ENCODE results near the gene CRYBG1.
"Not testable (repeated sequence)": the region's sequence is repeated elsewhere in the genome, so short reads cannot be mapped to it uniquely, and the experiment has no call there.

The CRYBG1 gene

GRCh38 chr6:106373502-106374239 is 13.2 kb downstream of the CRYBG1 start:
- H3K27ac ChIP-seq = peak overlapping the region; percentile 97

GRCh38 chr6:106377061-106377540 is 16.6 kb downstream of the CRYBG1 start:
- DNase-seq (ENCODE audit: low read depth, low spot score) = no peak
- peak overlapping the region; percentile 99 for H3K27ac ChIP-seq

More at GRCh38 chr6:106373502-106374239, 13.2 kb downstream of the CRYBG1 start:
- DNase-seq (ENCODE audit: low read depth, low spot score) = no peak

- no peak for DNase-seq (ENCODE audit: low read depth, low spot score)
- peak overlapping the region; percentile 99 for H3K27ac ChIP-seq
Measured at GRCh38 chr6:106379951-106380350, 19.4 kb downstream of the CRYBG1 start.

GRCh38 chr6:106380407-106380806 is 19.9 kb downstream of the CRYBG1 start:
- peak overlapping the region; percentile 99 for H3K27ac ChIP-seq
- no peak for DNase-seq (ENCODE audit: low read depth, low spot score)

- DNase-seq (ENCODE audit: low read depth, low spot score) = no peak
- peak overlapping the region; percentile 99 for H3K27ac ChIP-seq
Measured at GRCh38 chr6:106381223-106381622, 20.7 kb downstream of the CRYBG1 start.

GRCh38 chr6:106381881-106382280 is 21.4 kb downstream of the CRYBG1 start:
- peak; percentile 65 for DNase-seq (ENCODE audit: low read depth, low spot score)
- peak overlapping the region; percentile 99 for H3K27ac ChIP-seq

- peak overlapping the region; percentile 99 for H3K27ac ChIP-seq
- DNase-seq (ENCODE audit: low read depth, low spot score) = no peak
Measured at GRCh38 chr6:106383573-106383972, 23.1 kb downstream of the CRYBG1 start.

- H3K27ac ChIP-seq = peak overlapping the region; percentile 99
- no peak for DNase-seq (ENCODE audit: low read depth, low spot score)
Measured at GRCh38 chr6:106385530-106385929, 25.0 kb downstream of the CRYBG1 start.

- no peak for DNase-seq (ENCODE audit: low read depth, low spot score)
- H3K27ac ChIP-seq = no peak overlapping the region
Measured at GRCh38 chr6:106387875-106388274, 27.4 kb downstream of the CRYBG1 start.

- DNase-seq (ENCODE audit: low read depth, low spot score) = no peak
- H3K27ac ChIP-seq = peak overlapping the region; percentile 36
Measured at GRCh38 chr6:106390088-106390487, 29.6 kb downstream of the CRYBG1 start.

- DNase-seq (ENCODE audit: low read depth, low spot score) = no peak
- peak overlapping the region; percentile 15 for H3K27ac ChIP-seq
Measured at GRCh38 chr6:106396426-106397220, 36.1 kb downstream of the CRYBG1 start.

GRCh38 chr6:106397431-106397830 is 36.9 kb downstream of the CRYBG1 start:
- peak overlapping the region; percentile 15 for H3K27ac ChIP-seq
- DNase-seq (ENCODE audit: low read depth, low spot score) = no peak

GRCh38 chr6:106398621-106399020 is 38.1 kb downstream of the CRYBG1 start:
- no peak for DNase-seq (ENCODE audit: low read depth, low spot score)
- H3K27ac ChIP-seq = no peak overlapping the region

GRCh38 chr6:106405044-106405443 is 44.5 kb downstream of the CRYBG1 start:
- H3K27ac ChIP-seq; DNase-seq (ENCODE audit: low read depth, low spot score): not testable (repeated sequence)

GRCh38 chr6:106411056-106411455 is 50.5 kb downstream of the CRYBG1 start:
- no peak for DNase-seq (ENCODE audit: low read depth, low spot score)
- peak overlapping the region; percentile 11 for H3K27ac ChIP-seq

- DNase-seq (ENCODE audit: low read depth, low spot score) = peak; percentile 22
- H3K27ac ChIP-seq = peak overlapping the region; percentile 11
Measured at GRCh38 chr6:106411643-106412200, 51.2 kb downstream of the CRYBG1 start.

GRCh38 chr6:106413016-106413415 is 52.5 kb downstream of the CRYBG1 start:
- no peak for DNase-seq (ENCODE audit: low read depth, low spot score)
- peak overlapping the region; percentile 11 for H3K27ac ChIP-seq

GRCh38 chr6:106413722-106414121 is 53.2 kb downstream of the CRYBG1 start:
- no peak for DNase-seq (ENCODE audit: low read depth, low spot score)
- H3K27ac ChIP-seq = no peak overlapping the region

- no peak for DNase-seq (ENCODE audit: low read depth, low spot score)
Measured at GRCh38 chr6:106415921-106416320, 55.4 kb downstream of the CRYBG1 start.

GRCh38 chr6:106417572-106418147 is 57.1 kb downstream of the CRYBG1 start:
- H3K27ac ChIP-seq = no peak overlapping the region
- DNase-seq (ENCODE audit: low read depth, low spot score) = no peak

More at GRCh38 chr6:106415921-106416320, 55.4 kb downstream of the CRYBG1 start:
- H3K27ac ChIP-seq = no peak overlapping the region
